AG04450 (cell line): ENCODE measurements around the gene APOBEC2. TPM values are rescaled to one million over a fixed set of nuclear protein-coding genes. Genes with fewer than 3 reads are reported as not detected.

ENCODE experiments used
- CTCF ChIA-PET: fragments of 300-600, 350-600 bp; formaldehyde crosslinking; extraction: SDS; loops from one replicate; lab custom pipeline; 2022; ENCODE audit warnings: antibody characterized with exemption, inconsistent platforms; lab: Charles Lee
- POLR2A ChIA-PET: fragments of 350-600 bp; formaldehyde crosslinking; extraction: SDS; loops from one replicate; lab custom pipeline; 2021; ENCODE audit warnings: antibody characterized with exemption, inconsistent platforms; lab: Yijun Ruan, JAX
- DNase-seq: peaks from one replicate; pipeline ENCODE4 v3.0.0-alpha.2; 2011; ENCODE audit warnings: low read depth, low spot score
- H3K27ac ChIP-seq: one replicate; pipeline ENCODE4 v1.5.1; 2012; ENCODE audit warnings: low read depth, low read length, control low read depth
- H3K27me3 ChIP-seq: one replicate; pipeline ENCODE4 v1.6.0; 2012; ENCODE audit warnings: low read length; ENCODE audit not compliant: control insufficient read depth, insufficient read depth
- H3K4me3 ChIP-seq: 2 replicates; pipeline ENCODE4 v1.5.1; 2011; ENCODE audit warnings: mild to moderate bottlenecking, low read depth, low read length, control low read depth
- H3K9me3 ChIP-seq: 2 replicates; pipeline ENCODE4 v1.5.1; 2012; ENCODE audit warnings: low read length; ENCODE audit not compliant: control insufficient read depth, insufficient read depth
- CTCF ChIP-seq: IDR thresholded peaks from 2 replicates; pipeline ENCODE4 v1.5.1; 2011; ENCODE audit warnings: low read depth, low read length, control low read depth, inconsistent platforms
- polyA plus RNA-seq: library from polyadenylated mRNA; depleted of rRNA; stranded (reverse); fragments of >200 nt; gene quantifications from 2 replicates; pipeline ENCODE4 v1.2.3, GENCODE V29; 2011

APOBEC2 gene
- polyA plus RNA-seq, 1 experiment, result not detected

GRCh38 chr6:41049521-41049920 is 3.5 kb upstream of the APOBEC2 start:
- no peak overlapping the region for H3K4me3 ChIP-seq

DNA sequence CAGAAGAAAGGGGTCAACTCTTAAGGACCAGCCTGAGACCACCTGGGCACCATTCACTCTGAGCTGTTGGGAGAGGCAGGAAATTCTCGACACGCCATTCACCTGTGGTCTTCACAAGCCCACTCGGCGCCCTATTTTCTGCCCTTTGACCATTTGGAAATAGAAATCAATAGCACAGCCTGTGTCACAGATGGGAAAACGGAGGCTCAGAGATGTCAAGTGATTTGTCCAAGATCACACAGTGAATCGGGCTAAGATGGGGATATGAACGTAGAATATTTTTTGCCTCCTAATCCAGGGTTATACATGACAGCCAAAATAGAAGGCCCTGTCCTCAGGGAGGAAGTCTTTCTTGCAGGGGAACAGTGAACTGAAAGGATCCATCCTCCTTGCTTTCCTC is 3.0 kb upstream of the APOBEC2 start:
- no peak overlapping the region for H3K27ac ChIP-seq
- no peak for DNase-seq
- H3K27me3 ChIP-seq, result peaks cover 9% of the 10 kb centered on the region
- H3K9me3 ChIP-seq, result no peaks in the 10 kb centered on the region
- no peak overlapping the region for H3K4me3 ChIP-seq
- TF ChIP-seq CTCF, result no peak
- ChIA-PET POLR2A (no interaction called here), CTCF (interaction anchor here (0.8 to 2.2 kb wide), 3 partner anchors 9 to 22 kb away, joined by 3 to 13 read pairs (median 3); no protein-coding TSS in a partner anchor)

More at GRCh38 chr6:41049521-41049920, 3.5 kb upstream of the APOBEC2 start:
- no peak for TF ChIP-seq CTCF
- POLR2A ChIA-PET, result no interaction called here
- H3K27ac ChIP-seq, result no peak overlapping the region
- peaks cover 9% of the 10 kb centered on the region for H3K27me3 ChIP-seq
- CTCF ChIA-PET, result interaction anchor here (0.8 to 2.2 kb wide), 4 partner anchors 8 to 21 kb away, joined by 3 to 13 read pairs (median 4); no protein-coding TSS in a partner anchor
- H3K9me3 ChIP-seq, result no peaks in the 10 kb centered on the region
- DNase-seq, result no peak

GRCh38 chr6:41050536-41050935 is 2.5 kb upstream of the APOBEC2 start:
- no peak overlapping the region for H3K27ac ChIP-seq
- no peaks in the 10 kb centered on the region for H3K9me3 ChIP-seq
- no peak for DNase-seq
- CTCF ChIA-PET, result interaction anchor here (1.2 kb wide), 1 partner anchor 9 kb away, joined by 3 read pairs; no protein-coding TSS in a partner anchor
- no peak for TF ChIP-seq CTCF
- POLR2A ChIA-PET, result no interaction called here
- H3K4me3 ChIP-seq, result no peak overlapping the region
- peaks cover 11% of the 10 kb centered on the region for H3K27me3 ChIP-seq

DNA sequence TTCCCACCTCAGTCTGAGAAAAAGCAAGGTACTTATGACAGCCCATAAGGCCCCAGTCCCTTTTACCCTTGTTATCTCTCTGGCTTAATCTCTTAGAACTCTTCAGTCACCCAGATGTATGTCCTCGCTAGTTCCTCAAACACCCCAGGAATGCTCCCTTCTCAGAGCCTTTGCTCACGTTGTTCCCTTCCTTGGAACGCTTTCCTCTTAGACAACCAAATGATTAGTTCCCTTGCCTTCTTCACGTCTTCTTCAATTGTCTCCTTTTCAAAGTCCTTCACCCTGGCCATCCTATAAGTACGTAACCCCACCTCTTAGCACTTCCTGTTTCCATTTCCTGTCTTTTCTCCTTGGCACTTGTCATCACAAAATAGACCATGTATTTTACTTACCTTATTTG is 1.1 kb upstream of the APOBEC2 start:
- TF ChIP-seq CTCF, result no peak
- DNase-seq, result no peak
- no peak overlapping the region for H3K27ac ChIP-seq
- ChIA-PET POLR2A (no interaction called here), CTCF (no interaction called here)
- peaks cover 4% of the 10 kb centered on the region for H3K27me3 ChIP-seq
- no peak overlapping the region for H3K4me3 ChIP-seq
- no peaks in the 10 kb centered on the region for H3K9me3 ChIP-seq

- no peak overlapping the region for H3K4me3 ChIP-seq
- H3K27me3 ChIP-seq, result peaks cover 4% of the 10 kb centered on the region
- no peak overlapping the region for H3K27ac ChIP-seq
- no peak for DNase-seq
- no peak for TF ChIP-seq CTCF
- POLR2A ChIA-PET, result no interaction called here
- H3K9me3 ChIP-seq, result no peaks in the 10 kb centered on the region
- CTCF ChIA-PET, result interaction anchor here (0.5 to 4.3 kb wide), 2 partner anchors 26 to 72 kb away, joined by 3 to 26 read pairs; no protein-coding TSS in a partner anchor
Observed at GRCh38 chr6:41054511-41054910, 1.5 kb downstream of the APOBEC2 start.
